Measurements from ENCODE around the gene SPATA25. TPM values are rescaled to one million over a fixed set of nuclear protein-coding genes. Genes with fewer than 3 reads are reported as not detected.

Gene SPATA25
- total RNA-seq, 2 experiments from 2014 or later = 0.49 to 1.3 TPM

- H3K27me3 ChIP-seq (ENCODE audit: control insufficient read depth in 1 of 2, insufficient read depth in 2 of 2, low read length in 2 of 2) = no peaks in the 10 kb centered on the region
- Mint-ChIP-seq H3K4me1 (ENCODE audit: low read depth) (peaks cover 4% of the 10 kb centered on the region), H3K36me3 (ENCODE audit: low read depth) (no peaks in the 10 kb centered on the region), H3K27ac (no peak overlapping the region), H3K9me3 (no peaks in the 10 kb centered on the region), H3K4me3 (no peak overlapping the region), H3K27me3 (no peaks in the 10 kb centered on the region)
- no peak overlapping the region for H3K4me3 ChIP-seq (ENCODE audit: low read length)
- DNase-seq (no peak), ATAC-seq (ENCODE audit: poor library complexity) (no peak)
- intact Hi-C loops (cut with DNase I, micrococcal nuclease) = no loop called here
- H3K9me3 ChIP-seq (ENCODE audit: control insufficient read depth in 1 of 2, insufficient read depth in 1 of 2, low read length in 2 of 2) = no peaks in the 10 kb centered on the region
- ChIA-PET POLR2A (interaction anchor here (0.8 to 1.2 kb wide), 2 partner anchors 8 to 36 kb away, joined by 3 to 7 read pairs; partner anchors contain the start of genes CTSA, NEURL2 and PCIF1), CTCF (no interaction called here)
- TF ChIP-seq CTCF (IDR thresholded peaks at IDR 0.05) = no peak
- peaks cover 3% of the 10 kb centered on the region for H3K4me1 ChIP-seq (ENCODE audit: insufficient read depth, low read length)
- H3K36me3 ChIP-seq (ENCODE audit: insufficient read depth, low read length) = no peaks in the 10 kb centered on the region
- H3K27ac ChIP-seq (ENCODE audit: low read depth in 1 of 2, low read length in 2 of 2) = no peak overlapping the region
Observed at GRCh38 chr20:45927071-45927878, 39.9 kb upstream of the SPATA25 start.

- Histone ChIP-seq H3K9me3 (ENCODE audit: control insufficient read depth in 1 of 2, insufficient read depth in 1 of 2, low read length in 2 of 2) (no peaks in the 10 kb centered on the region), H3K36me3 (ENCODE audit: insufficient read depth, low read length) (no peaks in the 10 kb centered on the region), H3K27me3 (ENCODE audit: control insufficient read depth in 1 of 2, insufficient read depth in 2 of 2, low read length in 2 of 2) (no peaks in the 10 kb centered on the region), H3K4me1 (ENCODE audit: insufficient read depth, low read length) (peaks cover 3% of the 10 kb centered on the region), H3K27ac (ENCODE audit: low read depth in 1 of 2, low read length in 2 of 2) (no peak overlapping the region), H3K4me3 (ENCODE audit: low read length) (no peak overlapping the region)
- no peak for TF ChIP-seq CTCF (IDR thresholded peaks at IDR 0.05)
- CTCF ChIA-PET = no interaction called here
- no peaks in the 10 kb centered on the region for H3K36me3 Mint-ChIP-seq (ENCODE audit: low read depth)
- peaks cover 4% of the 10 kb centered on the region for H3K4me1 Mint-ChIP-seq (ENCODE audit: low read depth)
- intact Hi-C loops (cut with DNase I, micrococcal nuclease) = no loop called here
- ATAC-seq (ENCODE audit: poor library complexity) (no peak), DNase-seq (no peak)
- POLR2A ChIA-PET = interaction anchor here (0.6 to 1.2 kb wide), 2 partner anchors 8 to 1006 kb away, joined by 3 to 7 read pairs; partner anchors contain the start of gene PCIF1
- no peaks in the 10 kb centered on the region for H3K27me3 Mint-ChIP-seq
- H3K27ac Mint-ChIP-seq = no peak overlapping the region
- H3K9me3 Mint-ChIP-seq = no peaks in the 10 kb centered on the region
- H3K4me3 Mint-ChIP-seq = no peak overlapping the region
Observed at GRCh38 chr20:45926731-45927070, 39.3 kb upstream of the SPATA25 start.

- no peak overlapping the region for H3K27ac Mint-ChIP-seq
- Histone ChIP-seq H3K4me1 (ENCODE audit: insufficient read depth, low read length) (peaks cover 3% of the 10 kb centered on the region), H3K9me3 (ENCODE audit: control insufficient read depth in 1 of 2, insufficient read depth in 1 of 2, low read length in 2 of 2) (no peaks in the 10 kb centered on the region), H3K36me3 (ENCODE audit: insufficient read depth, low read length) (no peaks in the 10 kb centered on the region), H3K4me3 (ENCODE audit: low read length) (no peak overlapping the region), H3K27me3 (ENCODE audit: control insufficient read depth in 1 of 2, insufficient read depth in 2 of 2, low read length in 2 of 2) (no peaks in the 10 kb centered on the region), H3K27ac (ENCODE audit: low read depth in 1 of 2, low read length in 2 of 2) (no peak overlapping the region)
- TF ChIP-seq CTCF (IDR thresholded peaks at IDR 0.05) = no peak
- intact Hi-C loops (cut with DNase I, micrococcal nuclease) = no loop called here
- ATAC-seq (ENCODE audit: poor library complexity) = no peak
- ChIA-PET CTCF (no interaction called here), POLR2A (interaction anchor here (0.6 to 3.3 kb wide), 5 partner anchors 8 to 1005 kb away, joined by 3 to 20 read pairs (median 6); partner anchors contain the start of genes CTSA, NEURL2, PCIF1 and ZSWIM1)
- no peaks in the 10 kb centered on the region for H3K36me3 Mint-ChIP-seq (ENCODE audit: low read depth)
- H3K4me1 Mint-ChIP-seq (ENCODE audit: low read depth) = peaks cover 4% of the 10 kb centered on the region
- no peak for DNase-seq
- no peaks in the 10 kb centered on the region for H3K9me3 Mint-ChIP-seq
- H3K4me3 Mint-ChIP-seq = no peak overlapping the region
- H3K27me3 Mint-ChIP-seq = no peaks in the 10 kb centered on the region
Observed at GRCh38 chr20:45925821-45926506, 38.5 kb upstream of the SPATA25 start.
